ENCODE measurements around the gene ANKH.

Gene ANKH

GRCh38 chr5:14664270-14665100, 207.1 kb downstream of the ANKH start, which contains the start of gene OTULIN:
Gene OTULIN (plus strand): TSS chr5:14664718. CDS start chr5:14664826, 108 bp downstream.
- DNase-seq (ENCODE audit: low spot score), result peak; percentile 78

- DNase-seq (ENCODE audit: low spot score), result no peak
These were observed 207.8 kb downstream of the ANKH start for GRCh38 chr5:14663734-14664269.

DNA sequence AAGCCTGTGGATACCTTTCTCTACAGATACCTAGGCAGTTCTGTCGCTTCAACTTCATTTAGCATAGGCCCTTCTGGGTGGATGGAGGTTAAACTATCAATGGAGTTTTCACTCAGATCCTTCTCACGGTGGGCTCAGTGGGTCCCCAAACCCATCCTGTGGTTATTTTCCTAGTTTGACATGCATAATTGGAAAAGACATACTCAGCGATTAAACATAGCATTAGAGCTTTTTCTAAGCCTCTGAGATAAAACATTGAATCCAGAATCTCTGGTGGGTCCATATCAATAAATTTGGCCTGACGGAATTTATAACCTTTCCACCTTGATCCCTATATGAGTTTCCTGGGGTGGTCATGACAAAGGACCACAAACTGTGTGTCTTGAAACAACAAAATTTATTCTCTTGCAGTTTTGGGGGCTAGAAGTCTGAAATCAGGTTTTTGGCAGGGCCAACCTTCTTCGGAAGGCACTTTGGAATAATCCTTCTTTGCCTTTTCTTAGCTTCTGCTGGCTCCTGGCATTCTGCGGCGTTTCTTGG, 208.8 kb downstream of the ANKH start:
- no peak for DNase-seq (ENCODE audit: low spot score)

DNA sequence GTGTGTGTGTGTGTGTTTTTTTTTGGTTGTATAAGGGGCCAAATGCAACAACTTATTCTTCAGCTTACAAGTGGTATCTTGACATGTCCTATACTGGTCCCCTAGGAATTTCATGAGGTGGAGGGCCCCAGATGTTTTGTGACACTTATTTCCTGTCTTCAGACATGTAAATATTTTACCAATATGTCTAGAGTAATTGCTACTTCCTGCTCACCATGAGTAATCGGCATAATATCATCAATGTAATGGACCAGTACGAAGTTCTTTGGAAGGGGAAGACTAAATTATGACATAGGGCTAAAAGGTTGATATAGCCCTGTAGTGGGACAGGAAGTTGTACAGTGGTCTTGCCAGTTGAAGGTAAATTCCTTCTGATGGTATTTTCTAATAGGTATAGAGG, 210.7 kb downstream of the ANKH start:
- no peak for DNase-seq (ENCODE audit: low spot score)

DNA sequence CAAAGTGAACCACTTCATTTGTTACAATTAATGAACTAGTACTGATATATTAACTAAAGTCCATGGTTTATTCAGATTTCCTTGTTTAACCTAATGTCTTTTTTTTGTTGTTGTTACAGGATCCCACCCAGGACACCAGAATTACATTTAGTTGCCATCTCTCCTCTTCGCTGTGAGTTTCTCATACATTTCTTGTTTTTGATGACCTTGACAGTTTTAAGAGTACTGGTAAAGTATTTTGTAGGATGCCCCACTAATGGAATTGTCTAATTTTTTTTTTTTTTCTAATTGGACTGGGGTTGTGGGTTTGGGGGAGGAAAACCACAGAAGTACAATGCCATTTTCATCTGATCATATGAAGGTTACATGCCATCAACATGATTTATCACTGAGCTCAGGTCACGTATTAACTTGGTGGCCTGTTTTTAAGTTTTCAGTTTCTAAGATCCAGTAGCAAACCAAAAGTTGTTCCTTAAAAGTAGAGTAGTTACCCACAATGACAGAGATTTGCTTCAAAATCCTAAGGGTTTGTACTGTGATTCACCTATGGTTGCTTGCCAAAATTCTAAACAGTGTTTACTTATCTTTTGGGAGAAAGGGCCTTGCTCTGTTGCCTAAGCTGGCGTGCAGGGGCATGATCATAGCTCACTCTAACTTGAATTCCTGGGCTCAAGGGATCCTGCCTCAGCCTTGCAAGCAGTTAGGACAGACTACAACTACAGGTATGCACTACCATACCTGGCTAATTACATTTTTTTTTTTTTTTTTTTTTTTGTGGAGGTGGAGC, 211.6 kb downstream of the ANKH start:
- no peak for DNase-seq (ENCODE audit: low spot score)

DNA sequence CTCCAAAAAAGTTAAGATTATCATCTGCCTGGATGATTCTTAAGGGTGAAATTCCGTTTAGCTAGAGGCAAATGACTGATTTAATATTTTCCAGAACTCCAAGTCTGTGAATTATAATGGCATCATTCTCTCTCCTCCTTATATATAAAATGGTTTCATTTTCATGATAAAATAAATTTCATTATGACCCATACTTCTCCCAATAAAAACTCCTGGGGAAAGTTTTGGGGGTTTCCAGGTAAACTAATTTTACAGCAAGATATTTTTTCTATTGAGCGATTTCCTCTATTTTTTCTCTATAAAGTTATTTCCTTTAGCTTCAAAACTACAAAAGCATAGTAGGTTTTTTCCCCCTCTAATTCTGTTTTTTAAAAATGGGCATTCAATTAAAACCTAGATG, 214.7 kb downstream of the ANKH start:
- DNase-seq (ENCODE audit: low spot score), result no peak

GRCh38 chr5:14655146-14655741, 216.3 kb downstream of the ANKH start:
- DNase-seq (ENCODE audit: low spot score), result no peak

Data from CD4-positive, alpha-beta T cell treated with Interleukin-15 for 4 hours (primary cell).